Liver (tissue), 3 donors: ENCODE results near the gene RPL29.

Experiments
- EGR1 ChIP-seq, 2 donors: IDR thresholded peaks; 2 replicates each; pipeline ENCODE4 v1.6.1; 2016 to 2018; ENCODE audit warnings: antibody characterized with exemption in 2 of 2, low read depth in 2 of 2
- FOXA1 ChIP-seq: IDR thresholded peaks from 2 replicates; pipeline ENCODE4 v1.6.1; 2016; ENCODE audit warnings: antibody characterized with exemption
- GABPA ChIP-seq, 2 donors: IDR thresholded peaks in 1 of 2; conservative IDR thresholded peaks in 1 of 2; 2 replicates each; pipeline ENCODE4 v1.6.1; 2016; ENCODE audit warnings: antibody characterized with exemption in 2 of 2, mild to moderate bottlenecking in 1 of 2, moderate library complexity in 1 of 2
- HNF4A ChIP-seq, 2 donors: conservative IDR thresholded peaks; 2 replicates each; pipeline ENCODE4 v1.6.1; 2016; ENCODE audit warnings: antibody characterized with exemption in 2 of 2, mild to moderate bottlenecking in 2 of 2
- JUND ChIP-seq, 2 donors: IDR thresholded peaks; 2 replicates each; pipeline ENCODE4 v1.6.1; 2016; ENCODE audit warnings: antibody characterized with exemption in 2 of 2
- RAD21 ChIP-seq, 2 donors: IDR thresholded peaks; 2 replicates each; pipeline ENCODE4 v1.6.1; 2016; ENCODE audit warnings: antibody characterized with exemption in 2 of 2, mild to moderate bottlenecking in 2 of 2
- RXRA ChIP-seq, 2 donors: IDR thresholded peaks; 2 replicates each; pipeline ENCODE4 v1.6.1; 2017 to 2018; ENCODE audit warnings: antibody characterized with exemption in 2 of 2, mild to moderate bottlenecking in 1 of 2
- TAF1 ChIP-seq: conservative IDR thresholded peaks from 2 replicates; pipeline ENCODE4 v1.6.1; 2016; ENCODE audit warnings: antibody characterized with exemption, mild to moderate bottlenecking
- YY1 ChIP-seq: IDR thresholded peaks from 2 replicates; pipeline ENCODE4 v1.6.1; 2016; ENCODE audit warnings: antibody characterized with exemption, mild to moderate bottlenecking
- TF ChIP-seq, protein P1 (sequence below): fragments of 150-350 bp; IDR thresholded peaks from 2 replicates; pipeline ENCODE4 v1.5.1; 2017; ENCODE audit warnings: improper control_type of control experiment, low read depth, low read length; ENCODE audit not compliant: missing input control
- TF ChIP-seq, protein P2 (sequence below): IDR thresholded peaks from 2 replicates; pipeline ENCODE4 v1.6.1; 2016; ENCODE audit warnings: antibody characterized with exemption, mild to moderate bottlenecking
- TF ChIP-seq, protein P3 (sequence below): IDR thresholded peaks from 2 replicates; pipeline ENCODE4 v1.6.1; 2016; ENCODE audit warnings: antibody characterized with exemption
- TF ChIP-seq, protein P4 (sequence below): IDR thresholded peaks from 2 replicates; pipeline ENCODE4 v1.6.1; 2016; ENCODE audit warnings: antibody characterized with exemption
- TF ChIP-seq, protein P5 (sequence below): IDR thresholded peaks from 2 replicates; pipeline ENCODE4 v1.6.1; 2016; ENCODE audit warnings: antibody characterized with exemption
- donor health status: healthy.
- donor health status: healthy.

DNA sequence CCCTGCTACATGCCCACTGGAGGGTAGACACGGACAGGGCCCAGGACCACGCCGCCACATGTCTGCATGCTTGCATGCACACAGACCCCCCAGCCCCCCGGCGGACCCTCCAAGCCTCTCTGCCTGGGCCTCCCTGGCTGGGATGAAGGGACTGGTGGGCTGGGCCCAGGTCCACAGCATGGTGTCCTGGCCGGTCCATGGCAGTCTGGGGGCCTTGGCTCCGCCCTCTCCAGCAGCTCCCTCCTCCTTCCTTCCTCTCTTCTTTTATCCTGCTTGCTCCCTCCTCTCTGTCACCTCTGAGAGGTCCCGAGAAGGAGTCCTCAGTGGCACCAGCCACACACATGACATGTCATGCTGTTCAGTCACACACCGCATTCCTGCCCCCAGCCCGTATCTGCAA lies 36.2 kb upstream of the RPL29 start:
- TF ChIP-seq, protein P1, sequence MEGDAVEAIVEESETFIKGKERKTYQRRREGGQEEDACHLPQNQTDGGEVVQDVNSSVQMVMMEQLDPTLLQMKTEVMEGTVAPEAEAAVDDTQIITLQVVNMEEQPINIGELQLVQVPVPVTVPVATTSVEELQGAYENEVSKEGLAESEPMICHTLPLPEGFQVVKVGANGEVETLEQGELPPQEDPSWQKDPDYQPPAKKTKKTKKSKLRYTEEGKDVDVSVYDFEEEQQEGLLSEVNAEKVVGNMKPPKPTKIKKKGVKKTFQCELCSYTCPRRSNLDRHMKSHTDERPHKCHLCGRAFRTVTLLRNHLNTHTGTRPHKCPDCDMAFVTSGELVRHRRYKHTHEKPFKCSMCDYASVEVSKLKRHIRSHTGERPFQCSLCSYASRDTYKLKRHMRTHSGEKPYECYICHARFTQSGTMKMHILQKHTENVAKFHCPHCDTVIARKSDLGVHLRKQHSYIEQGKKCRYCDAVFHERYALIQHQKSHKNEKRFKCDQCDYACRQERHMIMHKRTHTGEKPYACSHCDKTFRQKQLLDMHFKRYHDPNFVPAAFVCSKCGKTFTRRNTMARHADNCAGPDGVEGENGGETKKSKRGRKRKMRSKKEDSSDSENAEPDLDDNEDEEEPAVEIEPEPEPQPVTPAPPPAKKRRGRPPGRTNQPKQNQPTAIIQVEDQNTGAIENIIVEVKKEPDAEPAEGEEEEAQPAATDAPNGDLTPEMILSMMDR = no peak
- TF ChIP-seq GABPA (IDR thresholded peaks at IDR 0.05 in 1 of 2, conservative IDR thresholded peaks at IDR 0.05 in 1 of 2) (no peak), TAF1 (no peak), RAD21 (IDR thresholded peaks at IDR 0.05) (no peak), FOXA1 (no peak), JUND (IDR thresholded peaks at IDR 0.05) (no peak), YY1 (no peak), HNF4A (conservative IDR thresholded peaks at IDR 0.05) (no peak), EGR1 (IDR thresholded peaks at IDR 0.05; ENCODE audit: low read depth in 2 of 2) (no peak), RXRA (IDR thresholded peaks at IDR 0.05) (no peak)
- TF ChIP-seq, protein P2, sequence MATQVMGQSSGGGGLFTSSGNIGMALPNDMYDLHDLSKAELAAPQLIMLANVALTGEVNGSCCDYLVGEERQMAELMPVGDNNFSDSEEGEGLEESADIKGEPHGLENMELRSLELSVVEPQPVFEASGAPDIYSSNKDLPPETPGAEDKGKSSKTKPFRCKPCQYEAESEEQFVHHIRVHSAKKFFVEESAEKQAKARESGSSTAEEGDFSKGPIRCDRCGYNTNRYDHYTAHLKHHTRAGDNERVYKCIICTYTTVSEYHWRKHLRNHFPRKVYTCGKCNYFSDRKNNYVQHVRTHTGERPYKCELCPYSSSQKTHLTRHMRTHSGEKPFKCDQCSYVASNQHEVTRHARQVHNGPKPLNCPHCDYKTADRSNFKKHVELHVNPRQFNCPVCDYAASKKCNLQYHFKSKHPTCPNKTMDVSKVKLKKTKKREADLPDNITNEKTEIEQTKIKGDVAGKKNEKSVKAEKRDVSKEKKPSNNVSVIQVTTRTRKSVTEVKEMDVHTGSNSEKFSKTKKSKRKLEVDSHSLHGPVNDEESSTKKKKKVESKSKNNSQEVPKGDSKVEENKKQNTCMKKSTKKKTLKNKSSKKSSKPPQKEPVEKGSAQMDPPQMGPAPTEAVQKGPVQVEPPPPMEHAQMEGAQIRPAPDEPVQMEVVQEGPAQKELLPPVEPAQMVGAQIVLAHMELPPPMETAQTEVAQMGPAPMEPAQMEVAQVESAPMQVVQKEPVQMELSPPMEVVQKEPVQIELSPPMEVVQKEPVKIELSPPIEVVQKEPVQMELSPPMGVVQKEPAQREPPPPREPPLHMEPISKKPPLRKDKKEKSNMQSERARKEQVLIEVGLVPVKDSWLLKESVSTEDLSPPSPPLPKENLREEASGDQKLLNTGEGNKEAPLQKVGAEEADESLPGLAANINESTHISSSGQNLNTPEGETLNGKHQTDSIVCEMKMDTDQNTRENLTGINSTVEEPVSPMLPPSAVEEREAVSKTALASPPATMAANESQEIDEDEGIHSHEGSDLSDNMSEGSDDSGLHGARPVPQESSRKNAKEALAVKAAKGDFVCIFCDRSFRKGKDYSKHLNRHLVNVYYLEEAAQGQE = no peak
- TF ChIP-seq, protein P3, sequence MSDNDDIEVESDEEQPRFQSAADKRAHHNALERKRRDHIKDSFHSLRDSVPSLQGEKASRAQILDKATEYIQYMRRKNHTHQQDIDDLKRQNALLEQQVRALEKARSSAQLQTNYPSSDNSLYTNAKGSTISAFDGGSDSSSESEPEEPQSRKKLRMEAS = no peak
- TF ChIP-seq, protein P4, sequence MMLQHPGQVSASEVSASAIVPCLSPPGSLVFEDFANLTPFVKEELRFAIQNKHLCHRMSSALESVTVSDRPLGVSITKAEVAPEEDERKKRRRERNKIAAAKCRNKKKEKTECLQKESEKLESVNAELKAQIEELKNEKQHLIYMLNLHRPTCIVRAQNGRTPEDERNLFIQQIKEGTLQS = no peak
- TF ChIP-seq, protein P5, sequence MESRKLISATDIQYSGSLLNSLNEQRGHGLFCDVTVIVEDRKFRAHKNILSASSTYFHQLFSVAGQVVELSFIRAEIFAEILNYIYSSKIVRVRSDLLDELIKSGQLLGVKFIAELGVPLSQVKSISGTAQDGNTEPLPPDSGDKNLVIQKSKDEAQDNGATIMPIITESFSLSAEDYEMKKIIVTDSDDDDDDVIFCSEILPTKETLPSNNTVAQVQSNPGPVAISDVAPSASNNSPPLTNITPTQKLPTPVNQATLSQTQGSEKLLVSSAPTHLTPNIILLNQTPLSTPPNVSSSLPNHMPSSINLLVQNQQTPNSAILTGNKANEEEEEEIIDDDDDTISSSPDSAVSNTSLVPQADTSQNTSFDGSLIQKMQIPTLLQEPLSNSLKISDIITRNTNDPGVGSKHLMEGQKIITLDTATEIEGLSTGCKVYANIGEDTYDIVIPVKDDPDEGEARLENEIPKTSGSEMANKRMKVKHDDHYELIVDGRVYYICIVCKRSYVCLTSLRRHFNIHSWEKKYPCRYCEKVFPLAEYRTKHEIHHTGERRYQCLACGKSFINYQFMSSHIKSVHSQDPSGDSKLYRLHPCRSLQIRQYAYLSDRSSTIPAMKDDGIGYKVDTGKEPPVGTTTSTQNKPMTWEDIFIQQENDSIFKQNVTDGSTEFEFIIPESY = no peak
